Mucosa of gallbladder (tissue), 1 donor: ENCODE results near the gene HDAC5. TPM values are rescaled to one million over a fixed set of nuclear protein-coding genes. Genes with fewer than 3 reads are reported as not detected.

Source experiments
- DNase-seq: peaks from one replicate; pipeline ENCODE4 v3.0.0-alpha.2; 2020; ENCODE audit warnings: low spot score
- total RNA-seq: library from RNA; stranded (reverse); gene quantifications from one replicate; pipeline ENCODE4 v1.2.1, GENCODE V29; 2021
- donor health status: DM: no; HTN: no; CAD: no.

HDAC5 gene
- total RNA-seq, 1 donor from 2014 or later = 87.4 TPM

- DNase-seq = no peak
These were observed 36.1 kb downstream of the HDAC5 start for GRCh38 chr17:44087319-44087718.

- DNase-seq = no peak
These were observed 36.8 kb downstream of the HDAC5 start for GRCh38 chr17:44086364-44087311.

GRCh38 chr17:44085908-44086307 is 37.5 kb downstream of the HDAC5 start:
- no peak for DNase-seq

- no peak for DNase-seq
These were observed 38.5 kb downstream of the HDAC5 start for GRCh38 chr17:44084921-44085320.

GRCh38 chr17:44084131-44084538 is 39.3 kb downstream of the HDAC5 start:
- DNase-seq = no peak

- DNase-seq = no peak
These were observed 40.1 kb downstream of the HDAC5 start for GRCh38 chr17:44083250-44083849.

- no peak for DNase-seq
These were observed 41.0 kb downstream of the HDAC5 start for GRCh38 chr17:44082256-44082927.

GRCh38 chr17:44081681-44082080 is 41.8 kb downstream of the HDAC5 start:
- no peak for DNase-seq

GRCh38 chr17:44079877-44080821 is 43.3 kb downstream of the HDAC5 start:
- DNase-seq = no peak

- no peak for DNase-seq
These were observed 45.0 kb downstream of the HDAC5 start for GRCh38 chr17:44078412-44078811.

GRCh38 chr17:44077595-44077909 is 45.9 kb downstream of the HDAC5 start:
- no peak for DNase-seq

GRCh38 chr17:44076716-44077594 is 46.5 kb downstream of the HDAC5 start:
- no peak for DNase-seq

- DNase-seq = no peak
These were observed 47.7 kb downstream of the HDAC5 start for GRCh38 chr17:44075598-44076293.

- no peak for DNase-seq
These were observed 48.5 kb downstream of the HDAC5 start for GRCh38 chr17:44074911-44075285.

- no peak for DNase-seq
These were observed 49.1 kb downstream of the HDAC5 start for GRCh38 chr17:44074231-44074910.

- DNase-seq = no peak
These were observed 51.7 kb downstream of the HDAC5 start for GRCh38 chr17:44071772-44072171.

- no peak for DNase-seq
These were observed 52.3 kb downstream of the HDAC5 start for GRCh38 chr17:44071198-44071520.

GRCh38 chr17:44070455-44071197 is 52.8 kb downstream of the HDAC5 start, which contains the start of gene G6PC3:
Gene G6PC3 (plus strand): TSS chr17:44070735. CDS start chr17:44070966, 231 bp downstream.
- peak; percentile 96 for DNase-seq

- DNase-seq = no peak
These were observed 53.4 kb downstream of the HDAC5 start for GRCh38 chr17:44069974-44070454.
